ENCODE results near the gene BCAS3. TPM values are rescaled to one million over a fixed set of nuclear protein-coding genes. Genes with fewer than 3 reads are reported as not detected.

The BCAS3 gene
- total RNA-seq, 1 experiment from 2014 or later, result 14.4 TPM

DNA sequence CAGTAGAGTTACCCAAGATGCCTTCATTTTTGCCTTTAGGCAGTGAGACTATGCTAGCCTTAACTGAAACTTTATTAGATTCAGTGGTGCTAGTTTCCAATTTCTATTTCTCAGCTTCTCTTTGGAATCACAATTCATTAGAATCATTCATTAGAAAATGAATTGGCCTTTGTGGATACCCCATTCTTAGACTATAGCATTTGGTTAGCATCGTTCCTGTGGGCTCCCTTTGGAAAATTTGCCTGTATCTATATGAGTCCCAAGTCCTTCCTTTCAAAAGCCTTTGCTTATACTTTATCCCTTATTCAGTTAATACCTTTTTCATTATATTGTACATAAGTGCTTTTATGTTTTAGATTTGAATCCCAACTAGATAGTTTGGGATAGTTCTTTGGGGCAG lies 535.0 kb downstream of the BCAS3 start:
- CTCF ChIA-PET, result no interaction called here
- no peak for DNase-seq (ENCODE audit: low spot score)
- no peaks in the 10 kb centered on the region for H3K9me3 ChIP-seq (ENCODE audit: low read depth, low read length, poor library complexity, severe bottlenecking)
- no peaks in the 10 kb centered on the region for H3K27me3 ChIP-seq (replicated peaks; ENCODE audit: insufficient read depth, low read depth, low read length, poor library complexity)
- no TSS peak for BruUV-seq (replicated peaks)
- no peak overlapping the region for H3K27ac ChIP-seq (ENCODE audit: low read depth, low read length, poor library complexity, severe bottlenecking)
- H3K4me1 ChIP-seq (ENCODE audit: insufficient read depth, low read length, poor library complexity, severe bottlenecking), result no peaks in the 10 kb centered on the region
- intact Hi-C loops (cut with micrococcal nuclease; ENCODE audit: unreplicated experiment), result no loop called here
- no peak overlapping the region for H3K4me3 ChIP-seq (ENCODE audit: low read depth, low read length, poor library complexity, severe bottlenecking)
- TF ChIP-seq, protein P1, sequence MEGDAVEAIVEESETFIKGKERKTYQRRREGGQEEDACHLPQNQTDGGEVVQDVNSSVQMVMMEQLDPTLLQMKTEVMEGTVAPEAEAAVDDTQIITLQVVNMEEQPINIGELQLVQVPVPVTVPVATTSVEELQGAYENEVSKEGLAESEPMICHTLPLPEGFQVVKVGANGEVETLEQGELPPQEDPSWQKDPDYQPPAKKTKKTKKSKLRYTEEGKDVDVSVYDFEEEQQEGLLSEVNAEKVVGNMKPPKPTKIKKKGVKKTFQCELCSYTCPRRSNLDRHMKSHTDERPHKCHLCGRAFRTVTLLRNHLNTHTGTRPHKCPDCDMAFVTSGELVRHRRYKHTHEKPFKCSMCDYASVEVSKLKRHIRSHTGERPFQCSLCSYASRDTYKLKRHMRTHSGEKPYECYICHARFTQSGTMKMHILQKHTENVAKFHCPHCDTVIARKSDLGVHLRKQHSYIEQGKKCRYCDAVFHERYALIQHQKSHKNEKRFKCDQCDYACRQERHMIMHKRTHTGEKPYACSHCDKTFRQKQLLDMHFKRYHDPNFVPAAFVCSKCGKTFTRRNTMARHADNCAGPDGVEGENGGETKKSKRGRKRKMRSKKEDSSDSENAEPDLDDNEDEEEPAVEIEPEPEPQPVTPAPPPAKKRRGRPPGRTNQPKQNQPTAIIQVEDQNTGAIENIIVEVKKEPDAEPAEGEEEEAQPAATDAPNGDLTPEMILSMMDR (conservative IDR thresholded peaks at IDR 0.05; ENCODE audit: low read depth, low read length), result no peak
- TF ChIP-seq EZH2 (IDR thresholded peaks at IDR 0.05; ENCODE audit: borderline replicate concordance, low read depth, low read length, poor library complexity, severe bottlenecking), result no peak
- no peaks in the 10 kb centered on the region for H3K36me3 ChIP-seq (ENCODE audit: insufficient read depth, low read length, poor library complexity, severe bottlenecking)
- POLR2A ChIA-PET (ENCODE audit: low non-redundant PET), result no interaction called here

DNA sequence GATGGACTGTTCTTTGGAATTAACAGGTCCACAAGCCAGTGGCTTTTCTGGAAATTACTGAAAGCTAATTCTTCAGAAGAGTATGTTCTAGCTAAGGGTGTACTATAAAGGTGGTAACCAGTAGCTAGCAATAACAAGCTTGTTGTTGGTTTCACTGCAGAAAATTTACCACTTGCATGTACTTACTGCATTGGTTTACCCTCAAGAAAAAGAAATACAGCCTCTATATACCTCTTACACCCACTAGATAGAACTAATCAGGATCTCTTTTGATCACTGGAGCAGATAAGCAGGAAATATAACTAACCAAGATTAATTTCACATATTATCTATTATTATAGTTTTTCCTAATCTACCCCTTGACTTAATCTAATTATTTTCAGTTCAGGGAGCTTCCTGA lies 537.1 kb downstream of the BCAS3 start:
- no peak overlapping the region for H3K4me3 ChIP-seq (ENCODE audit: low read depth, low read length, poor library complexity, severe bottlenecking)
- intact Hi-C loops (cut with micrococcal nuclease; ENCODE audit: unreplicated experiment), result no loop called here
- DNase-seq (ENCODE audit: low spot score), result no peak
- TF ChIP-seq, protein P1 (conservative IDR thresholded peaks at IDR 0.05; ENCODE audit: low read depth, low read length), result no peak
- TF ChIP-seq EZH2 (IDR thresholded peaks at IDR 0.05; ENCODE audit: borderline replicate concordance, low read depth, low read length, poor library complexity, severe bottlenecking), result no peak
- POLR2A ChIA-PET (ENCODE audit: low non-redundant PET), result no interaction called here
- H3K36me3 ChIP-seq (ENCODE audit: insufficient read depth, low read length, poor library complexity, severe bottlenecking), result no peaks in the 10 kb centered on the region
- no peaks in the 10 kb centered on the region for H3K9me3 ChIP-seq (ENCODE audit: low read depth, low read length, poor library complexity, severe bottlenecking)
- no TSS peak for BruUV-seq (replicated peaks)
- H3K4me1 ChIP-seq (ENCODE audit: insufficient read depth, low read length, poor library complexity, severe bottlenecking), result no peaks in the 10 kb centered on the region
- H3K27ac ChIP-seq (ENCODE audit: low read depth, low read length, poor library complexity, severe bottlenecking), result no peak overlapping the region
- no peaks in the 10 kb centered on the region for H3K27me3 ChIP-seq (replicated peaks; ENCODE audit: insufficient read depth, low read depth, low read length, poor library complexity)
- CTCF ChIA-PET, result no interaction called here

DNA sequence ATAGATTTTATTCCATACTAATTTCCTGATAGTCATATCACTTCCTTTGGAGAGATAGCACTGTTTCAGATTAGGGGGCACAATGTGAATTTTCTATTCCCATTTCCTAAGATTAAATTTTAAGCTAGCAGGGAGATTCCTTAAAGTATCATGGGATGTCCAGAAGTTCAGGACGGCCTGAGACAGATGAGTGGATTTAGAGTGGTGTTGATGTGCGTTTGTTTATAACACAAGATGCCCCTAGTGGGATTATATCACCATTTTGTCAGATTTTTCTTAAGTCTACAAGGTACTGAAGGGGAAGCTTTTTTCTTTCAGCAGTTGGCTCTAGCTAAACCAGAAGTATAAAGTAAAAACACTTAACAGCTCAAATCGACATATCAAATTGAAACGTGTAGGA lies 538.4 kb downstream of the BCAS3 start:
- BruUV-seq (replicated peaks), result no TSS peak
- Histone ChIP-seq H3K36me3 (ENCODE audit: insufficient read depth, low read length, poor library complexity, severe bottlenecking) (no peaks in the 10 kb centered on the region), H3K27ac (ENCODE audit: low read depth, low read length, poor library complexity, severe bottlenecking) (no peak overlapping the region), H3K9me3 (ENCODE audit: low read depth, low read length, poor library complexity, severe bottlenecking) (no peaks in the 10 kb centered on the region), H3K4me3 (ENCODE audit: low read depth, low read length, poor library complexity, severe bottlenecking) (no peak overlapping the region), H3K27me3 (replicated peaks; ENCODE audit: insufficient read depth, low read depth, low read length, poor library complexity) (no peaks in the 10 kb centered on the region), H3K4me1 (ENCODE audit: insufficient read depth, low read length, poor library complexity, severe bottlenecking) (no peaks in the 10 kb centered on the region)
- ChIA-PET POLR2A (ENCODE audit: low non-redundant PET) (no interaction called here), CTCF (no interaction called here)
- TF ChIP-seq, protein P1 (conservative IDR thresholded peaks at IDR 0.05; ENCODE audit: low read depth, low read length), result no peak
- TF ChIP-seq EZH2 (IDR thresholded peaks at IDR 0.05; ENCODE audit: borderline replicate concordance, low read depth, low read length, poor library complexity, severe bottlenecking), result no peak
- DNase-seq (ENCODE audit: low spot score), result no peak
- intact Hi-C loops (cut with micrococcal nuclease; ENCODE audit: unreplicated experiment), result no loop called here

All from A673 (cell line).